BLaER1 (cell line): ENCODE results near the gene LRRC2.

Source experiments
- H3K27ac ChIP-seq: shearing (Covaris generic); formaldehyde crosslinking; 2 replicates; pipeline ENCODE4 v1.8.1; 2022
- H3K27me3 ChIP-seq: shearing (Covaris generic); formaldehyde crosslinking; 2 replicates; pipeline ENCODE4 v1.8.1; 2022
- H3K36me3 ChIP-seq: shearing (Covaris generic); formaldehyde crosslinking; 2 replicates; pipeline ENCODE4 v1.8.1; 2022
- H3K4me1 ChIP-seq: shearing (Covaris generic); formaldehyde crosslinking; 2 replicates; pipeline ENCODE4 v1.8.1; 2022
- H3K4me2 ChIP-seq: shearing (Covaris generic); formaldehyde crosslinking; 2 replicates; pipeline ENCODE4 v1.8.1; 2022
- H3K4me3 ChIP-seq: shearing (Covaris generic); formaldehyde crosslinking; 2 replicates; pipeline ENCODE4 v1.8.1; 2022
- H3K9ac ChIP-seq: shearing (Covaris generic); formaldehyde crosslinking; 2 replicates; pipeline ENCODE4 v1.8.1; 2022
- H3K9me3 ChIP-seq: shearing (Covaris generic); formaldehyde crosslinking; 2 replicates; pipeline ENCODE4 v1.8.1; 2022
- H4K20me1 ChIP-seq: shearing (Covaris generic); formaldehyde crosslinking; 2 replicates; pipeline ENCODE4 v1.8.1; 2022
- Cebpa-rat ChIP-seq: shearing (Covaris generic); IDR thresholded peaks from 2 replicates; pipeline ENCODE4 v1.8.1; 2022

Gene LRRC2, protein sequence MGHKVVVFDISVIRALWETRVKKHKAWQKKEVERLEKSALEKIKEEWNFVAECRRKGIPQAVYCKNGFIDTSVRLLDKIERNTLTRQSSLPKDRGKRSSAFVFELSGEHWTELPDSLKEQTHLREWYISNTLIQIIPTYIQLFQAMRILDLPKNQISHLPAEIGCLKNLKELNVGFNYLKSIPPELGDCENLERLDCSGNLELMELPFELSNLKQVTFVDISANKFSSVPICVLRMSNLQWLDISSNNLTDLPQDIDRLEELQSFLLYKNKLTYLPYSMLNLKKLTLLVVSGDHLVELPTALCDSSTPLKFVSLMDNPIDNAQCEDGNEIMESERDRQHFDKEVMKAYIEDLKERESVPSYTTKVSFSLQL

DNA sequence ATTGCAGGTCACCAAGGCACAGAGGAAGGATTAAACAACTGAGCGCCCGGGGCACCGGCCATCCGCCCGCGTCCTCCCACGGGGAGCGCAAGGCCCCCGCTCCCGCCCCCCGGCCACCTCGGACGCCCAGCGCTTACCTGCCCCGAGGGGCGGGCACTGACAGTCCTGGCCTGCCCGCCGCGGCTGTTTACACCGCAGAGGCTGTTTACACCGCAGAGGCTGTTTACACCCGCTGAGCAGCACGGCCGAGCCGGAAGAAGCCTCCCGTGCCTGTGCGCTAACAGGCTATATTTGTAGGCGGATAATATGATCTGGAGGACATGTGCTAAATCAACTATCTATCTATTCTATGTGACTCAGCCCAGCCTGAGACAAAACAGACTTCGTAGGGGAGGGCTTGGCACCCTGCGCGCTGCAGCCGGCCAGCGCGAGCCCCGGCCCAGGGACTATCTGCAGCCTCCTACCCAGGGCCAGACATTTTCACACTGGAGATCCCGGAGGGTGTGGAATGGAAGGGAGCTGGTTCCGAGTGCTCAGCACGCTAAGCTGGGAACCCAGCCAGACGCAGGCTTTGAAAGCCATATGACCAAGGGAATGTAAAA is at the start of gene LRRC2:
Gene LRRC2, minus strand, starts transcription at position 263 of the 602 bp plus-strand sequence. CDS start 14,711 bp downstream, outside the sequence.
- Histone ChIP-seq H3K9me3 (no peaks in the 10 kb centered on the region; the same call in 1 of the 2 replicates), H3K36me3 (no peaks in the 10 kb centered on the region), H3K4me2 (peak within 1 kb of the TSS; percentile 98), H3K4me1 (peaks cover 26% of the 10 kb centered on the region), H4K20me1 (no peaks in the 10 kb centered on the region), H3K27me3 (no peaks in the 10 kb centered on the region), H3K9ac (peak within 1 kb of the TSS; percentile 85), H3K27ac (peak within 1 kb of the TSS; percentile 88), H3K4me3 (peak within 1 kb of the TSS; percentile 75)
- no peak for TF ChIP-seq Cebpa-rat

DNA sequence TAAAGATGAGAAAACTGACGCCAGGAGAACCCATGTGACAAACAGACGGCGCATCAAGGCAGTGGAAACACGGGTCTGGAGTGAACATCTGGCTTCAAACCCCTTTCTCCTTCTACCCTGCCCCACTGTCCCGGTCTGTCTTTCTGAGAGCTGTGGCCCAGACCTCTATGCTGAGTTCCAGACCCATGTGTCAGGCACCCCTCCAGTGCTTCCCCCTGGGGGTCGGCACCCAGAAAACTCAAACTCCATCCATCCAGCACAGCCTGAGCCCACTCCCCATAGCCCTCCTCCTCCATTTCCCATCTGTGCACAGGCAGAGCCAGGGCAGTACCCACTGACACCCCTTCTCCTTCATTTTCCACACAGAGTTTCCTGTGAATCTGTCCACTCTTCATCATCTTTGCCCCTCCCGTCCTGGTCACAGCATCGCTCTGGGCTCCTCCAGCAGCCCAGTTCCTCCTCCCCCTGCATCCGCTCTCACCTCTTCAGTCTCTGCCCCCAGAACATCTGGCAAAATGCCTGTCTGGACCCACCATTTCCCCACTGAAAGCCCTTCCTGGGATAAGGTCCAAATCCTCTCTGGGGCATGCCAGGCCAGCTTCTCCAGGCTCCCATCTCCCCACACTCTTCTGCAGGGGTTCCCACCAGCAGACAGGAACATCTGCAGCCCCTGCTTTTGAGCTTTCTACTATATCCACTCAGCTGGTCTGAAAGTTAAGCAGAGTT is 49.1 kb upstream of the LRRC2 start:
- Histone ChIP-seq H3K27me3 (no peaks in the 10 kb centered on the region), H3K4me3 (no peak overlapping the region), H3K27ac (no peak overlapping the region), H3K4me2 (no peak overlapping the region), H3K9ac (no peak overlapping the region), H4K20me1 (no peaks in the 10 kb centered on the region), H3K9me3 (no peaks in the 10 kb centered on the region), H3K36me3 (no peaks in the 10 kb centered on the region), H3K4me1 (no peaks in the 10 kb centered on the region)
- no peak for TF ChIP-seq Cebpa-rat

DNA sequence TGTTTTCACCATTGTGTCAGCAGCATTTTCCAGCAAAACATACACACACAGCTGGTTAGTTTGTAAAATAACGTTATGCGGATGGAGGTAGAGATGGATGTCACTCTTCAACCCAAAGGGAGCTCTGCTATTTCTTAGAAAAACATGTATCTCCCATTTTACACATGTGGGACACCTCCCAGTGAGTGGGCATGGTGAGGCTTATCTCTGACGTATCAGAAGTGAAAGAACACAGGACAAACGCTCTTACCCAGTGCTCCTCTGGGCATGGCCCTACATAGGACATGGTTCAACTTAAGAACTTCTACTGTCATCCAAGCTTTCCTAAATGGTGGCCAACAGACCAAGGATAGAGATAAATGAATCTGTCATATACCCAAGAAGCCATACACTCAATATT is 48.3 kb upstream of the LRRC2 start:
- no peak for TF ChIP-seq Cebpa-rat

DNA sequence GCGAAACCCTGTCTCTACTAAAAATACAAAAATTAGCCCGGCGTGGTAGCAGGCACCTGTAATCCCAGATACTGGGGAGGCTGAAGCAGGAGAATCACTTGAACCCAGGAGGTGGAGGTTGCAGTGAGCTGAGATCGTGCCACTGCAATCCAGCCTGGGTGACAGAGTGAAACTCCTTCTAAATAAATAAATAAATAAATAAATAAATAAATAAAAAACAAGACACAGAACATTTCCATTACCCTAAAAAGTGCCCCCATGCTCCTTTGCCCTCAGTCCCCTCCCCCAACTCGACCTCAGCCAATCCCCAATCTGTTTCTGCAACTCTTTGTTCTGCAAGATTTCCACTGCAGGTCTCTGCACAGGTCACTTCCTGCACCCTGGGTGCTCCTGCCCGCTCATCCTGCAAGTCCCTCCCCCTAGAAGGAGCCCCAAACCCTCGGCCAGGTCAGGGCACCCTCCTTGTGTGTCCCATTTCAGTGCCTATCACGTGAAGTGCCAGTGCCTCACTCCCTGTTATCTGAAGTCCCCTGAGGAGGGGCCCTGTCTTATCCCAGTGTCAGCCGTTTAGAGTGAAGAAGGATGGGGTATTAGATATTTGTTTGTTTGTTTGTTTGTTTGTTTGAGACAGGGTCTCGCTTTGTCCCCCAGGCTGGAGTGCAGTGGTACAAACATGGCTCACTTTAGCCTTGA is 47.4 kb upstream of the LRRC2 start:
- H3K27me3 ChIP-seq, result no peaks in the 10 kb centered on the region
- H3K27ac ChIP-seq, result no peak overlapping the region
- no peak overlapping the region for H3K4me3 ChIP-seq
- H3K4me1 ChIP-seq, result no peaks in the 10 kb centered on the region
- no peaks in the 10 kb centered on the region for H3K9me3 ChIP-seq
- H3K36me3 ChIP-seq, result no peaks in the 10 kb centered on the region
- no peak overlapping the region for H3K9ac ChIP-seq
- no peaks in the 10 kb centered on the region for H4K20me1 ChIP-seq
- H3K4me2 ChIP-seq, result no peak overlapping the region
- TF ChIP-seq Cebpa-rat, result no peak

More for the DNA sequence above, 48.3 kb upstream of the LRRC2 start:
- Histone ChIP-seq H3K9me3 (no peaks in the 10 kb centered on the region), H3K4me3 (no peak overlapping the region), H4K20me1 (no peaks in the 10 kb centered on the region), H3K4me2 (no peak overlapping the region), H3K36me3 (no peaks in the 10 kb centered on the region), H3K27ac (no peak overlapping the region), H3K4me1 (no peaks in the 10 kb centered on the region), H3K9ac (no peak overlapping the region), H3K27me3 (no peaks in the 10 kb centered on the region)

DNA sequence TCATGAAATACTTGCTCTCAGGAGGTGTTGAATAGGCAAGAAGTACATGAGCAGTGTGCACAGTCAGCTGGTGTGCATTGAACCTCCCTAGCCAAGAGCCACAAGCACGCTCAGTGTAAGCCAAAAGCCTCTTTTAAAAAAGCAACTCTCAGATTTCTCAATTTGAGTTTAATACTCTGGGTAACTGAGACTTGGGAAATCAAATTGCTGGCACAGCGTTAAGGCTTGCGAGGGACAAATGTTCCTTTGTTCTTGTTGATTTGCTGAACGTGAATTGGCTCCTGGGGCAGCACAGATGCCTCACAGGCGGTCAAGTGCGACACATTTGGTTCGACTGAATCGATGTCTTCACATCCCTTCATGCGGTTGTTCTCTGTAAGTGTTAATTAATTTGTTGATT is 46.2 kb upstream of the LRRC2 start, which contains the start of gene FAM240A:
Gene FAM240A, plus strand, starts transcription at position 202 of the 400 bp plus-strand sequence. Its CDS starts 159 bp downstream, at position 361.
- H3K9ac ChIP-seq, result no peak within 1 kb of the TSS
- H3K9me3 ChIP-seq, result no peaks in the 10 kb centered on the region
- H3K4me2 ChIP-seq, result no peak within 1 kb of the TSS
- no peaks in the 10 kb centered on the region for H4K20me1 ChIP-seq
- H3K4me3 ChIP-seq, result no peak within 1 kb of the TSS
- H3K36me3 ChIP-seq, result no peaks in the 10 kb centered on the region
- no peaks in the 10 kb centered on the region for H3K27me3 ChIP-seq
- no peak for TF ChIP-seq Cebpa-rat
- no peaks in the 10 kb centered on the region for H3K4me1 ChIP-seq
- no peak within 1 kb of the TSS for H3K27ac ChIP-seq

DNA sequence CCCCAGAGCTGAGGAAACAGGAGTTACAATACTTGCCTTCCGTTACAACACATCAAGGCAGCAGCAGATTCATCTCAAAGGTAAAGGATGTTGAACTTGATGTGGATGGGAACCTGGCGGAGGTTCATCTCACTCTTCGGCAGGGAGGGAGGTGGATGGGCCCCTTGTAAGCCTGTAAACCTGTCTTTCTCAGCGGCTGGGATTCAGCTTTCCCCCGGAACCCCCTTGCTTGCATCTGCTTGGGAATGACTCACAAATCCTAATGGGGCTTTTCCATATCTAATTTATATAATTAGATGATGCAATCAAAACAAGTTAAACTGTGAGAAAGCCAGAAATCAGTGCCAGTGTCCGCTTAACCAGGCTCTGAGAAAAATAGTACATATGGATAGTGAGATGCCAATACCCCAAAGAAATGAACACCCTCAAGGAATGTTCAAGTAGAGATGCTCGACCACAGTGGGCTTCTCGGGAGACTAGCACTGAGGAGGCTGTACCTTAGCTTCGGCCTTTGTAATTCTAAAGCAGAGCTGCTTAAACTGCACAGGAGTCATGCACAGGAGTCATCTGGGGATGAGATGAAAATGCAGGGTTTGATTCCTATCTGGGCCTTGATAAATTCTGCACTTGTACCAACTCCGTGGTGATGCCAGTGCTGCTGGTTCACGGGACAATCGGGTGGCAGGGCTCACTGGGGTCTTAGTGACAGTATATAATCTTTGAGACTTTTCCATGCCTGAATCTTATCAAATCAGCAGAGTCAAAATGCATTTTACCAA is 44.0 kb upstream of the LRRC2 start:
- Histone ChIP-seq H3K4me1 (no peaks in the 10 kb centered on the region), H3K9me3 (no peaks in the 10 kb centered on the region), H3K36me3 (no peaks in the 10 kb centered on the region), H3K9ac (no peak overlapping the region), H3K27ac (no peak overlapping the region), H4K20me1 (no peaks in the 10 kb centered on the region), H3K4me2 (no peak overlapping the region), H3K4me3 (no peak overlapping the region), H3K27me3 (no peaks in the 10 kb centered on the region)
- peak; percentile 30; the same call in 1 of the 2 replicates for TF ChIP-seq Cebpa-rat

DNA sequence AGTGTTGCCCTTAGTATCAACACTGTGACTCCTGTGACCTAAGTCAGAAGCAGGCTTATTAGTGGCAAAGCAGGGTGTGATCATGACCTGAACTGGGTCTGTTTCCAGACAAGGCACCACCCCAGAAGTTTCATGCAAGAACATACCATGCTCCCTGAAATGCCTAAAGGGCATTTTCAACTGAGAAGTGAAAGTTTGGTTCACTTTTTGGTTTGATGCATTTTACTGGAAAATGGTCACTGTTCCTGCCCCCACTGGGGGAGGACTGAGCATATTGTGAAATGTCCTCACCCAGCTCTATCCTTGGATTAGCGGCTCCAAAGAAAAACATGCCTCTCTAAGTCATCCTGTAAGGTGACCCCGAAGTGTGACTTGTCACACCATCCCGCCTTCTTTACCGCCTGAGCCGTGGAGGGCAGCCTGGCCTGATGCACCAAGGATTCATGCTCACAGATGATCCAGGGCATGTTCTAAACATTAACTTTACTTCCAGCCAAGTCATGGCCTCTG is 43.2 kb upstream of the LRRC2 start:
- Histone ChIP-seq H3K9ac (no peak overlapping the region), H3K27ac (no peak overlapping the region), H3K36me3 (no peaks in the 10 kb centered on the region), H3K4me2 (no peak overlapping the region), H3K4me3 (no peak overlapping the region), H3K9me3 (no peaks in the 10 kb centered on the region), H3K27me3 (no peaks in the 10 kb centered on the region), H4K20me1 (no peaks in the 10 kb centered on the region), H3K4me1 (no peaks in the 10 kb centered on the region)
- TF ChIP-seq Cebpa-rat, result no peak

DNA sequence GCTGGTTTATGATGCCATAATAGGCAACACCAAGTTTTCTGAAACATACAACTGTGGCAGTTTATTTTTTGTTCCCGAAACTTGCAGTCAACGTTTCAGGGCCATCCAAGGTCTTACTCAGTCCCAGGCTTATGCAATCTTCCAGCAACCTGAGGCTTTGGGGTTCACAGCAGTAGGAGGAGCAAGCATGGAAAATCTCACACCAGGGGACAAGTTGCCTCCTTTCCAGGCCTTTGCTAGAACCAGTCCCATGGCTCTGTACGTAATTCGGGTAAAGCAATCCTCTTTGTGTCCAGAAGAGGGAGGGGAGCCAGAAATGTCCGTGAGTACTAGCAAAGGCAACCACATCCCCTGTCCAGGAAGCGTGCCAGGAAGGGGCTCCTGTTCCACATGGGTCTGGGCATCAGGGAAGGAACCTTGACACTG is 41.5 kb upstream of the LRRC2 start:
- no peaks in the 10 kb centered on the region for H3K36me3 ChIP-seq
- H3K4me3 ChIP-seq, result no peak overlapping the region
- H3K4me2 ChIP-seq, result no peak overlapping the region
- no peak overlapping the region for H3K27ac ChIP-seq
- no peak overlapping the region for H3K9ac ChIP-seq
- no peaks in the 10 kb centered on the region for H4K20me1 ChIP-seq
- TF ChIP-seq Cebpa-rat, result no peak
- no peaks in the 10 kb centered on the region for H3K4me1 ChIP-seq
- no peaks in the 10 kb centered on the region for H3K9me3 ChIP-seq
- H3K27me3 ChIP-seq, result no peaks in the 10 kb centered on the region

DNA sequence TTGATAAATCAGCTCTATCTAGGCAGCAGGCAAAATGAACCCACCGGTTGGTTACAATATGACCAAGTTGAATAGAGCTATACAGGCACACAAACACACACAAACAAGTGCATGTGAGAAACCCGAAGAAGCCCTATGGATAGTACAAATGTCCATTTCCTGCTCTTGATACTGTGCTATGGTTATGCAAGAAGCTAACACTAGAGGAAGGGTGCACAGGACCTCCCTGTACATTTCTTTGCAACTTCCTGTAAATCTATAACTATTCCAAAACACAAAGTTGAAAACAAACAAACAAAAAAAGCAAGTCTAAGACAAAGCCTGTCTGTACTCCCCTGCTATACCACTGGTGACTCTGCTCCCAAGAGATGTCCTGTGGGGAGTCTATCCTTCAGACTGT is 38.0 kb upstream of the LRRC2 start:
- TF ChIP-seq Cebpa-rat, result no peak
- Histone ChIP-seq H3K4me1 (no peaks in the 10 kb centered on the region), H3K27ac (no peak overlapping the region), H3K9ac (no peak overlapping the region), H4K20me1 (no peaks in the 10 kb centered on the region), H3K27me3 (no peaks in the 10 kb centered on the region), H3K4me2 (no peak overlapping the region), H3K4me3 (no peak overlapping the region), H3K36me3 (no peaks in the 10 kb centered on the region), H3K9me3 (no peaks in the 10 kb centered on the region)
